ENCODE data around the gene OXSR1.

DNA sequence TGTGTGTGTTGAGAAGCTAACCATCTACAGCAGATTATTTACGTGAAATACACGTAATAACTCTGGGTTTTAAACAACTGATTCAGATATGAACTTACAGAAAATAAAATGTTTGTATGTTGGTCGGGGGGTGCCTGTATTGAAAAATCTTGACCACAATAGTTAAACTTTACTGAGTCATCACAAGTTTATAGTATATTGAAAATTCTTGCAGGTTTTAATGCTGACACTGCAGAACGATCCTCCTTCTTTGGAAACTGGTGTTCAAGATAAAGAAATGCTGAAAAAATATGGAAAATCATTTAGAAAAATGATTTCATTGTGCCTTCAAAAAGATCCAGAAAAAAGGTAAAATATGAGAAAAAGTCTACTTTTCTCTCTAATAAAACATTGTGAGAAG lies 59.0 kb downstream of the OXSR1 start:
- TF ChIP-seq, protein P1, sequence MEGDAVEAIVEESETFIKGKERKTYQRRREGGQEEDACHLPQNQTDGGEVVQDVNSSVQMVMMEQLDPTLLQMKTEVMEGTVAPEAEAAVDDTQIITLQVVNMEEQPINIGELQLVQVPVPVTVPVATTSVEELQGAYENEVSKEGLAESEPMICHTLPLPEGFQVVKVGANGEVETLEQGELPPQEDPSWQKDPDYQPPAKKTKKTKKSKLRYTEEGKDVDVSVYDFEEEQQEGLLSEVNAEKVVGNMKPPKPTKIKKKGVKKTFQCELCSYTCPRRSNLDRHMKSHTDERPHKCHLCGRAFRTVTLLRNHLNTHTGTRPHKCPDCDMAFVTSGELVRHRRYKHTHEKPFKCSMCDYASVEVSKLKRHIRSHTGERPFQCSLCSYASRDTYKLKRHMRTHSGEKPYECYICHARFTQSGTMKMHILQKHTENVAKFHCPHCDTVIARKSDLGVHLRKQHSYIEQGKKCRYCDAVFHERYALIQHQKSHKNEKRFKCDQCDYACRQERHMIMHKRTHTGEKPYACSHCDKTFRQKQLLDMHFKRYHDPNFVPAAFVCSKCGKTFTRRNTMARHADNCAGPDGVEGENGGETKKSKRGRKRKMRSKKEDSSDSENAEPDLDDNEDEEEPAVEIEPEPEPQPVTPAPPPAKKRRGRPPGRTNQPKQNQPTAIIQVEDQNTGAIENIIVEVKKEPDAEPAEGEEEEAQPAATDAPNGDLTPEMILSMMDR (IDR thresholded peaks at IDR 0.05; ENCODE audit: low read depth, low read length): no peak
- TF ChIP-seq POLR2A (IDR thresholded peaks at IDR 0.05; ENCODE audit: extremely low read depth, insufficient read length): no peak
